Stimulated activated naive CD8-positive, alpha-beta T cell treated with anti-CD3 and anti-CD28 coated beads, Interleukin-15, amount 100 ng/mL, for 72 hours (primary cell): Measurements from ENCODE around the gene TESK2.

ENCODE experiments used
- ATAC-seq: fragments of 150-1000 bp; cut with Tn5 transposase; 2 replicates; pipeline ENCODE4 v1.10.0; 2021; ENCODE audit warnings: mild to moderate bottlenecking, moderate library complexity
- DNase-seq, 2 donors: peaks; one replicate each; pipeline ENCODE4 v3.0.0; 2021 to 2022
- H3K27ac Mint-ChIP-seq, 2 donors: one replicate each; pipeline ENCODE4 v1.8.0; 2022; ENCODE audit warnings: mild to moderate bottlenecking in 2 of 2, mixed read lengths in 2 of 2, moderate library complexity in 2 of 2
- H3K27me3 Mint-ChIP-seq: one replicate; pipeline ENCODE4 v1.8.0; 2022; ENCODE audit warnings: mixed read lengths
- H3K4me1 Mint-ChIP-seq: one replicate; pipeline ENCODE4 v1.8.0; 2022; ENCODE audit warnings: mild to moderate bottlenecking, mixed read lengths
- H3K4me3 Mint-ChIP-seq, 2 donors: one replicate each; pipeline ENCODE4 v1.8.0; 2022; ENCODE audit warnings: mild to moderate bottlenecking in 2 of 2, mixed read lengths in 2 of 2, moderate library complexity in 1 of 2
- H3K9me3 Mint-ChIP-seq, 2 donors: one replicate each; pipeline ENCODE4 v1.8.0; 2022; ENCODE audit warnings: mixed read lengths in 2 of 2

Gene TESK2

GRCh38 chr1:45306905-45307304 is 184.1 kb downstream of the TESK2 start:
- Mint-ChIP-seq H3K4me1 (peaks cover 33% of the 10 kb centered on the region), H3K27me3 (no peaks in the 10 kb centered on the region), H3K4me3 (peak overlapping the region in 1 of 2 donors; percentile 97), H3K27ac (peak overlapping the region; percentile 92 to 97), H3K9me3 (no peaks in the 10 kb centered on the region)
- DNase-seq (no peak), ATAC-seq (no peak)

GRCh38 chr1:45306319-45306718 is 184.6 kb downstream of the TESK2 start:
- peaks cover 33% of the 10 kb centered on the region for H3K4me1 Mint-ChIP-seq
- H3K27ac Mint-ChIP-seq: peak overlapping the region; percentile 92 to 94
- ATAC-seq: peak; percentile 57
- H3K9me3 Mint-ChIP-seq: no peaks in the 10 kb centered on the region
- no peaks in the 10 kb centered on the region for H3K27me3 Mint-ChIP-seq
- DNase-seq: peak; percentile 47 to 75
- peak overlapping the region; percentile 83 to 97 for H3K4me3 Mint-ChIP-seq

- Mint-ChIP-seq H3K4me3 (peak overlapping the region; percentile 83 to 97), H3K9me3 (no peaks in the 10 kb centered on the region), H3K4me1 (peaks cover 38% of the 10 kb centered on the region), H3K27me3 (no peaks in the 10 kb centered on the region), H3K27ac (peak overlapping the region in 1 of 2 donors; percentile 60)
- ATAC-seq (no peak), DNase-seq (no peak)
Measured at GRCh38 chr1:45305231-45305630, 185.7 kb downstream of the TESK2 start.

GRCh38 chr1:45304311-45305081 is 186.5 kb downstream of the TESK2 start:
- peak overlapping the region; percentile 83 to 97 for H3K4me3 Mint-ChIP-seq
- H3K27ac Mint-ChIP-seq: peak overlapping the region; percentile 98 to 99
- H3K9me3 Mint-ChIP-seq: no peaks in the 10 kb centered on the region
- peaks cover 39% of the 10 kb centered on the region for H3K4me1 Mint-ChIP-seq
- DNase-seq (peak in 1 of 2 donors; percentile 27), ATAC-seq (no peak)
- H3K27me3 Mint-ChIP-seq: no peaks in the 10 kb centered on the region

GRCh38 chr1:45303520-45304310 is 187.2 kb downstream of the TESK2 start:
- ATAC-seq (peak; percentile 86), DNase-seq (peak; percentile 96)
- Mint-ChIP-seq H3K4me3 (peak overlapping the region; percentile 83 to 97), H3K4me1 (peaks cover 39% of the 10 kb centered on the region), H3K27ac (peak overlapping the region; percentile 98 to 99), H3K9me3 (no peaks in the 10 kb centered on the region), H3K27me3 (no peaks in the 10 kb centered on the region)

GRCh38 chr1:45302505-45303150 is 188.3 kb downstream of the TESK2 start:
- peaks cover 39% of the 10 kb centered on the region for H3K4me1 Mint-ChIP-seq
- no peaks in the 10 kb centered on the region for H3K9me3 Mint-ChIP-seq
- ATAC-seq (no peak), DNase-seq (no peak)
- H3K27me3 Mint-ChIP-seq: no peaks in the 10 kb centered on the region
- peak overlapping the region; percentile 59 to 68 for H3K4me3 Mint-ChIP-seq
- no peak overlapping the region for H3K27ac Mint-ChIP-seq

GRCh38 chr1:45300669-45300997 is 190.3 kb downstream of the TESK2 start:
- Mint-ChIP-seq H3K4me1 (peaks cover 24% of the 10 kb centered on the region), H3K9me3 (no peaks in the 10 kb centered on the region), H3K27ac (no peak overlapping the region), H3K27me3 (no peaks in the 10 kb centered on the region), H3K4me3 (no peak overlapping the region)
- ATAC-seq (no peak), DNase-seq (no peak)

GRCh38 chr1:45299981-45300668 is 190.8 kb downstream of the TESK2 start:
- Mint-ChIP-seq H3K27ac (no peak overlapping the region), H3K9me3 (no peaks in the 10 kb centered on the region), H3K4me3 (no peak overlapping the region), H3K4me1 (peaks cover 19% of the 10 kb centered on the region), H3K27me3 (no peaks in the 10 kb centered on the region)
- DNase-seq (peak; percentile 33 to 50), ATAC-seq (peak; percentile 38)

- H3K9me3 Mint-ChIP-seq: no peaks in the 10 kb centered on the region
- ATAC-seq: no peak
Measured at GRCh38 chr1:45299296-45299695, 191.7 kb downstream of the TESK2 start.

GRCh38 chr1:45297666-45298356 is 193.2 kb downstream of the TESK2 start:
- Mint-ChIP-seq H3K4me3 (no peak overlapping the region), H3K4me1 (peaks cover 6% of the 10 kb centered on the region), H3K27me3 (no peaks in the 10 kb centered on the region), H3K9me3 (no peaks in the 10 kb centered on the region), H3K27ac (no peak overlapping the region)
- DNase-seq: no peak
- ATAC-seq: no peak

More at GRCh38 chr1:45299296-45299695, 191.7 kb downstream of the TESK2 start:
- H3K4me1 Mint-ChIP-seq: peaks cover 10% of the 10 kb centered on the region
- no peak overlapping the region for H3K4me3 Mint-ChIP-seq
- no peaks in the 10 kb centered on the region for H3K27me3 Mint-ChIP-seq
- DNase-seq: no peak
- no peak overlapping the region for H3K27ac Mint-ChIP-seq
